Spleen (tissue), 11 donors: ENCODE results near the gene CREB1. TPM values are rescaled to one million over a fixed set of nuclear protein-coding genes. Genes with fewer than 3 reads are reported as not detected.

Source experiments
- DNase-seq: peaks from one replicate; pipeline ENCODE4 v3.0.0-alpha.2; 2020
- H3K27ac ChIP-seq, 8 donors: fragments of 200-600 bp; sonication (generic) in 7 of 8; 1 replicate in 4 of 8; 2 replicates in 4 of 8; pipeline versions ENCODE4 v1.5.0 to v1.8.0; 2016 to 2021; ENCODE audit warnings: inconsistent platforms in 4 of 8, mild to moderate bottlenecking in 4 of 8, moderate library complexity in 1 of 8
- H3K27me3 ChIP-seq, 7 donors: fragments of 200-600 bp; sonication (generic) in 6 of 7; replicated peaks in 1 of 7; 1 replicate in 4 of 7; 2 replicates in 3 of 7; pipeline versions ENCODE4 v1.5.0 to v1.8.0; 2016 to 2021; ENCODE audit warnings: inconsistent platforms in 3 of 7, mild to moderate bottlenecking in 1 of 7
- H3K36me3 ChIP-seq, 6 donors: fragments of 200-600 bp; sonication (generic) in 5 of 6; 1 replicate in 4 of 6; 2 replicates in 2 of 6; pipeline versions ENCODE4 v1.5.0 to v1.8.0; 2016 to 2021; ENCODE audit warnings: inconsistent platforms in 2 of 6
- H3K4me1 ChIP-seq, 6 donors: fragments of 200-600 bp; sonication (generic) in 5 of 6; 1 replicate in 3 of 6; 2 replicates in 3 of 6; pipeline versions ENCODE4 v1.5.0 to v1.8.0; 2016 to 2021; ENCODE audit warnings: inconsistent platforms in 3 of 6
- H3K4me3 ChIP-seq, 8 donors: fragments of 200-600 bp; sonication (generic) in 7 of 8; 1 replicate in 4 of 8; 2 replicates in 4 of 8; pipeline versions ENCODE4 v1.5.0 to v1.8.0; 2016 to 2021; ENCODE audit warnings: inconsistent platforms in 4 of 8, mild to moderate bottlenecking in 4 of 8, moderate library complexity in 2 of 8
- H3K9me3 ChIP-seq, 8 donors: fragments of 200-600 bp; sonication (generic) in 7 of 8; 1 replicate in 4 of 8; 2 replicates in 4 of 8; pipeline versions ENCODE4 v1.5.0 to v1.8.0; 2016 to 2021; ENCODE audit warnings: inconsistent platforms in 4 of 8
- POLR2A ChIP-seq, 3 donors: fragments of 450-650 bp; IDR thresholded peaks; one replicate each; pipeline ENCODE4 v1.5.1; 2017; ENCODE audit warnings: antibody characterized with exemption in 3 of 3, mild to moderate bottlenecking in 1 of 3
- POLR2AphosphoS5 ChIP-seq, 3 donors: sonication (generic); formaldehyde crosslinking; IDR thresholded peaks; one replicate each; pipeline ENCODE4 v1.5.1; 2017; ENCODE audit warnings: antibody characterized with exemption in 3 of 3
- WGBS, 5 donors: extraction: QIAGEN DNeasy Blood & Tissue Kit in 3 of 5; methylation state at CpG; one replicate each; pipeline versions ENCODE4 v1.1.5 to v1.1.7; 2013 to 2018; 5-methylcytosine and 5-hydroxymethylcytosine counted together
- intact Hi-C: fragments of 100-400 bp; cut with DNase I; formaldehyde crosslinking; loops from one replicate; pipeline ENCODE4 v1.15.0; 2023; ENCODE audit warnings: low total_unique reads
- polyA plus RNA-seq, 3 donors: library from polyadenylated mRNA; stranded (reverse); fragments of 200-250 nt; gene quantifications; one replicate each; pipeline ENCODE4 v1.2.1, GENCODE V29; 2013
- total RNA-seq, 7 donors: library from RNA; depleted of rRNA in 3 of 7; stranded (reverse); fragments of >200 nt in 3 of 7; fragmentation: NEBNext Ultra II Directional in 4 of 7; extraction: Animal tissue kit (Norgen Biotek cat#: 25700) in 4 of 7; gene quantifications; one replicate each; pipeline versions ENCODE4 v1.1.0 to v1.2.1, GENCODE V29; 2016 to 2021
- TF ChIP-seq, protein P1 (sequence below), 11 experiments: fragments of 200-600 bp in 7 of 11; fragments of 450-650 bp in 4 of 11; sonication (generic) in 4 of 11; IDR thresholded peaks in 8 of 11; conservative IDR thresholded peaks in 3 of 11; 1 replicate in 7 of 11; 2 replicates in 4 of 11; pipeline versions ENCODE4 v1.4.0 to v1.8.0; 2016 to 2021; ENCODE audit warnings: antibody characterized with exemption in 11 of 11, inconsistent platforms in 4 of 11, mild to moderate bottlenecking in 1 of 11
- donor health status: healthy with polysubstance abuse.
- donor health status: DM: no; HTN: no; CAD: no; lungs with moderate emphysema.
- donor health status: DM: no; HTN: no; CAD: no.
- donor health status: Bipolar disorder and iron deficiency.
- donor health status: healthy.
- donor health status: DM: no; HTN: no; CAD: no.
- donor health status: DM: yes; HTN: yes; CAD: no.

The CREB1 gene
- total and polyA plus RNA-seq, 10 donors, result 8.4 to 94.7 (median 78.7) TPM

DNA sequence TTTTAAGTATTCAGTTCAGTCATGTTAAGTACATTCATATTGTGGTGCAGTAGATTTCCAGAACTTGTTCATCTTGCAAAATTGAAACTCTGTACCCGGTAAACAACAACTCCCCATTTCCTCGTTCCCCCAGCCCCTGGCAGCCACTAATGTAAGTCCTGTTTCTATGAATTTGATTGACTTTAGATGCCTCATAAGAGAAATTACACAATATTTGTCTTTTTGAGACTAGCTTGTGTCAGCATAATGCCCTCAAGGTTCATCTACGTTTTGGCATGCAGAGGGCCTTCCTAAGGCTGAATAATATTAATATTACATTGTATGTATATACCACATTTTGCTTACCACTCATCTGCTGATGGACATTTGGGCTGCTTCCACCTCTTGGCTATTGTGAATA is 64.5 kb downstream of the CREB1 start:
- no peak for DNase-seq
- H3K36me3 ChIP-seq, result peaks cover 0 to 100% (median 37%) of the 10 kb centered on the region in 6 donors
- 43 to 67% (median 54%) methylated on average over 3 of the region's 3 CpGs for WGBS, 5 donors

DNA sequence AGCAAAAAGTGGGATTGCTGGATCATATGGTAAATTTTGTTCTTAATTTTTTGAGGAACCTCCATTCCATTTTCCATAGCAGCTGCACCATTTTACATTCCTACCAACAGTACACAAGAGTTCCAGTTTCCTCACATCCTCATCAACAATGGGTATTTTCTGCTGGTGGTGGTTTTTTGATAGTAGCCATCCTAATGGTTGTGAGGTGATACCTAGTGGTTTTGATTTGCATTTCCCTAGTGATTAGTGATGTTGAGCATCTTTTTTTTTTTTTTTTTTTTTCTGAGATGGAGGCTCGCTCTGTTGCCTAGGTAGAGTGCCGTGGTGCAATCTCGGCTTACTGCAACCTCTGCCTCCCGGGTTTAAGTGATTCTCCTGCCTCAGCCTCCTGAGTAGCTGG is 65.0 kb downstream of the CREB1 start:
- Histone ChIP-seq H3K4me1 (peaks cover 0 to 44% (median 7%) of the 10 kb centered on the region in 6 donors), H3K9me3 (peaks cover 0 to 25% (median 18%) of the 10 kb centered on the region in 8 donors), H3K27me3 (no peaks in the 10 kb centered on the region), H3K27ac (peak overlapping the region in 4 of 8 donors; percentile 3 to 69 (median 44)), H3K36me3 (peaks cover 0 to 97% (median 36%) of the 10 kb centered on the region in 6 donors), H3K4me3 (no peak overlapping the region)
- 89 to 97% (median 94%) methylated on average over 4 of the region's 4 CpGs for WGBS, 5 donors
- intact Hi-C loops, result no loop called here
- TF ChIP-seq POLR2A (IDR thresholded peaks at IDR 0.05) (no peak), POLR2AphosphoS5 (IDR thresholded peaks at IDR 0.05) (no peak)
- TF ChIP-seq, protein P1, sequence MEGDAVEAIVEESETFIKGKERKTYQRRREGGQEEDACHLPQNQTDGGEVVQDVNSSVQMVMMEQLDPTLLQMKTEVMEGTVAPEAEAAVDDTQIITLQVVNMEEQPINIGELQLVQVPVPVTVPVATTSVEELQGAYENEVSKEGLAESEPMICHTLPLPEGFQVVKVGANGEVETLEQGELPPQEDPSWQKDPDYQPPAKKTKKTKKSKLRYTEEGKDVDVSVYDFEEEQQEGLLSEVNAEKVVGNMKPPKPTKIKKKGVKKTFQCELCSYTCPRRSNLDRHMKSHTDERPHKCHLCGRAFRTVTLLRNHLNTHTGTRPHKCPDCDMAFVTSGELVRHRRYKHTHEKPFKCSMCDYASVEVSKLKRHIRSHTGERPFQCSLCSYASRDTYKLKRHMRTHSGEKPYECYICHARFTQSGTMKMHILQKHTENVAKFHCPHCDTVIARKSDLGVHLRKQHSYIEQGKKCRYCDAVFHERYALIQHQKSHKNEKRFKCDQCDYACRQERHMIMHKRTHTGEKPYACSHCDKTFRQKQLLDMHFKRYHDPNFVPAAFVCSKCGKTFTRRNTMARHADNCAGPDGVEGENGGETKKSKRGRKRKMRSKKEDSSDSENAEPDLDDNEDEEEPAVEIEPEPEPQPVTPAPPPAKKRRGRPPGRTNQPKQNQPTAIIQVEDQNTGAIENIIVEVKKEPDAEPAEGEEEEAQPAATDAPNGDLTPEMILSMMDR (IDR thresholded peaks at IDR 0.05 in 8 of 11, conservative IDR thresholded peaks at IDR 0.05 in 3 of 11), result no peak
- no peak for DNase-seq

More for the DNA sequence above, 64.5 kb downstream of the CREB1 start:
- peaks cover 0 to 25% (median 18%) of the 10 kb centered on the region in 8 donors for H3K9me3 ChIP-seq
- intact Hi-C loops, result no loop called here
- H3K4me3 ChIP-seq, result no peak overlapping the region
- H3K4me1 ChIP-seq, result peaks cover 0 to 44% (median 7%) of the 10 kb centered on the region in 6 donors
- no peaks in the 10 kb centered on the region for H3K27me3 ChIP-seq
- H3K27ac ChIP-seq, result peak overlapping the region in 5 of 8 donors; percentile 3 to 69 (median 39)
- TF ChIP-seq, protein P1 (IDR thresholded peaks at IDR 0.05 in 8 of 11, conservative IDR thresholded peaks at IDR 0.05 in 3 of 11), result no peak
- TF ChIP-seq POLR2AphosphoS5 (IDR thresholded peaks at IDR 0.05) (no peak), POLR2A (IDR thresholded peaks at IDR 0.05) (no peak)

GRCh38 chr2:207599636-207600035 is 69.9 kb downstream of the CREB1 start:
- no peak for DNase-seq
- no peaks in the 10 kb centered on the region for H3K27me3 ChIP-seq
- peaks cover 0 to 46% (median 2%) of the 10 kb centered on the region in 6 donors for H3K4me1 ChIP-seq
- intact Hi-C loops, result loop anchor here (10.0 kb wide), 1 partner anchor 65 kb away; no protein-coding TSS in a partner anchor
- no peaks in the 10 kb centered on the region for H3K9me3 ChIP-seq
- peaks cover 0 to 54% (median 18%) of the 10 kb centered on the region in 6 donors for H3K36me3 ChIP-seq
- peak overlapping the region in 1 of 8 donors; percentile 10 for H3K27ac ChIP-seq
- no peak overlapping the region for H3K4me3 ChIP-seq
- TF ChIP-seq, protein P1 (IDR thresholded peaks at IDR 0.05 in 8 of 11, conservative IDR thresholded peaks at IDR 0.05 in 3 of 11), result no peak
- TF ChIP-seq POLR2A (IDR thresholded peaks at IDR 0.05), result no peak
- TF ChIP-seq POLR2AphosphoS5 (IDR thresholded peaks at IDR 0.05), result no peak

- Histone ChIP-seq H3K27ac (no peak overlapping the region), H3K36me3 (peaks cover 0 to 51% (median 17%) of the 10 kb centered on the region in 6 donors), H3K27me3 (no peaks in the 10 kb centered on the region), H3K4me1 (peaks cover 0 to 44% (median 1%) of the 10 kb centered on the region in 6 donors), H3K4me3 (no peak overlapping the region), H3K9me3 (no peaks in the 10 kb centered on the region)
- intact Hi-C loops, result loop anchor here (10.0 kb wide), 1 partner anchor 65 kb away; no protein-coding TSS in a partner anchor
- TF ChIP-seq, protein P1 (IDR thresholded peaks at IDR 0.05 in 8 of 11, conservative IDR thresholded peaks at IDR 0.05 in 3 of 11), result no peak
- TF ChIP-seq POLR2A (IDR thresholded peaks at IDR 0.05) (no peak), POLR2AphosphoS5 (IDR thresholded peaks at IDR 0.05) (no peak)
- DNase-seq, result no peak
Observed at GRCh38 chr2:207600231-207600630, 70.5 kb downstream of the CREB1 start.
